Measurements from ENCODE around the gene NAP1L1.
A peak's percentile ranks its signal among the peaks of the same experiment; 100 is the strongest.

Gene NAP1L1

GRCh38 chr12:76091246-76091754 lies 6.8 kb upstream of the NAP1L1 start:
- H2AFZ ChIP-seq (ENCODE audit: low read depth, low read length) = no peak overlapping the region
- TF ChIP-seq, protein P1, sequence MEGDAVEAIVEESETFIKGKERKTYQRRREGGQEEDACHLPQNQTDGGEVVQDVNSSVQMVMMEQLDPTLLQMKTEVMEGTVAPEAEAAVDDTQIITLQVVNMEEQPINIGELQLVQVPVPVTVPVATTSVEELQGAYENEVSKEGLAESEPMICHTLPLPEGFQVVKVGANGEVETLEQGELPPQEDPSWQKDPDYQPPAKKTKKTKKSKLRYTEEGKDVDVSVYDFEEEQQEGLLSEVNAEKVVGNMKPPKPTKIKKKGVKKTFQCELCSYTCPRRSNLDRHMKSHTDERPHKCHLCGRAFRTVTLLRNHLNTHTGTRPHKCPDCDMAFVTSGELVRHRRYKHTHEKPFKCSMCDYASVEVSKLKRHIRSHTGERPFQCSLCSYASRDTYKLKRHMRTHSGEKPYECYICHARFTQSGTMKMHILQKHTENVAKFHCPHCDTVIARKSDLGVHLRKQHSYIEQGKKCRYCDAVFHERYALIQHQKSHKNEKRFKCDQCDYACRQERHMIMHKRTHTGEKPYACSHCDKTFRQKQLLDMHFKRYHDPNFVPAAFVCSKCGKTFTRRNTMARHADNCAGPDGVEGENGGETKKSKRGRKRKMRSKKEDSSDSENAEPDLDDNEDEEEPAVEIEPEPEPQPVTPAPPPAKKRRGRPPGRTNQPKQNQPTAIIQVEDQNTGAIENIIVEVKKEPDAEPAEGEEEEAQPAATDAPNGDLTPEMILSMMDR (IDR thresholded peaks at IDR 0.05; ENCODE audit: borderline replicate concordance, extremely low read depth, low read length, poor library complexity, severe bottlenecking) = no peak
- no peak for TF ChIP-seq EZH2 (IDR thresholded peaks at IDR 0.05; ENCODE audit: borderline replicate concordance, low read depth, low read length, severe bottlenecking)
- ATAC-seq (ENCODE audit: insufficient read depth, low read depth) = no peak
- H3K27ac ChIP-seq (ENCODE audit: low read length) = no peak overlapping the region
- DNase-seq = no peak
- H4K20me1 ChIP-seq (ENCODE audit: insufficient read depth, low read length) = no peaks in the 10 kb centered on the region
- H3K36me3 ChIP-seq (ENCODE audit: insufficient read depth, low read length) = no peaks in the 10 kb centered on the region
- no peak overlapping the region for H3K4me2 ChIP-seq (ENCODE audit: insufficient read depth, low read length)
- no peak overlapping the region for H3K4me3 ChIP-seq (ENCODE audit: low read depth in 1 of 2, low read length in 2 of 2)
- no peak overlapping the region for H3K9ac ChIP-seq (ENCODE audit: low read depth, low read length)
- H3K9me3 ChIP-seq (ENCODE audit: insufficient read depth, low read length, severe bottlenecking) = no peaks in the 10 kb centered on the region
- peaks cover 4% of the 10 kb centered on the region for H3K4me1 ChIP-seq (ENCODE audit: insufficient read depth, low read length)
- H3K79me2 ChIP-seq (ENCODE audit: insufficient read depth, low read length) = no peaks in the 10 kb centered on the region
- no peaks in the 10 kb centered on the region for H3K27me3 ChIP-seq (ENCODE audit: insufficient read depth, low read length, poor library complexity)

GRCh38 chr12:76085520-76085868 lies 1.0 kb upstream of the NAP1L1 start:
- ATAC-seq (ENCODE audit: insufficient read depth, low read depth) (no peak), DNase-seq (peak; percentile 31)
- H3K36me3 ChIP-seq (ENCODE audit: insufficient read depth, low read length) = peaks cover 11% of the 10 kb centered on the region
- H3K4me3 ChIP-seq (ENCODE audit: low read depth in 1 of 2, low read length in 2 of 2) = peak overlapping the region; percentile 48 to 85; a peak in 3 of 4 replicates
- peak overlapping the region; percentile 87 for H3K4me2 ChIP-seq (ENCODE audit: insufficient read depth, low read length)
- TF ChIP-seq EZH2 (IDR thresholded peaks at IDR 0.05; ENCODE audit: borderline replicate concordance, low read depth, low read length, severe bottlenecking) = no peak
- TF ChIP-seq, protein P1 (IDR thresholded peaks at IDR 0.05; ENCODE audit: borderline replicate concordance, extremely low read depth, low read length, poor library complexity, severe bottlenecking) = no peak
- peaks cover 48% of the 10 kb centered on the region for H3K4me1 ChIP-seq (ENCODE audit: insufficient read depth, low read length)
- peak overlapping the region; percentile 98 for H3K9ac ChIP-seq (ENCODE audit: low read depth, low read length)
- no peaks in the 10 kb centered on the region for H3K27me3 ChIP-seq (ENCODE audit: insufficient read depth, low read length, poor library complexity)
- peak overlapping the region; percentile 83 for H3K27ac ChIP-seq (ENCODE audit: low read length)
- no peaks in the 10 kb centered on the region for H3K9me3 ChIP-seq (ENCODE audit: insufficient read depth, low read length, severe bottlenecking)
- peaks cover 39% of the 10 kb centered on the region for H3K79me2 ChIP-seq (ENCODE audit: insufficient read depth, low read length)
- peaks cover 33% of the 10 kb centered on the region for H4K20me1 ChIP-seq (ENCODE audit: insufficient read depth, low read length)
- peak overlapping the region; percentile 94 for H2AFZ ChIP-seq (ENCODE audit: low read depth, low read length)

- Histone ChIP-seq H2AFZ (ENCODE audit: low read depth, low read length) (peak overlapping the region; percentile 94), H4K20me1 (ENCODE audit: insufficient read depth, low read length) (peaks cover 38% of the 10 kb centered on the region), H3K27me3 (ENCODE audit: insufficient read depth, low read length, poor library complexity) (no peaks in the 10 kb centered on the region), H3K4me2 (ENCODE audit: insufficient read depth, low read length) (peak overlapping the region; percentile 87), H3K9ac (ENCODE audit: low read depth, low read length) (peak overlapping the region; percentile 98), H3K4me3 (ENCODE audit: low read depth in 1 of 2, low read length in 2 of 2) (peak overlapping the region; percentile 48 to 85), H3K36me3 (ENCODE audit: insufficient read depth, low read length) (peaks cover 16% of the 10 kb centered on the region), H3K9me3 (ENCODE audit: insufficient read depth, low read length, severe bottlenecking) (no peaks in the 10 kb centered on the region), H3K4me1 (ENCODE audit: insufficient read depth, low read length) (peaks cover 53% of the 10 kb centered on the region), H3K27ac (ENCODE audit: low read length) (peak overlapping the region; percentile 83), H3K79me2 (ENCODE audit: insufficient read depth, low read length) (peaks cover 44% of the 10 kb centered on the region)
- DNase-seq (peak; percentile 75), ATAC-seq (ENCODE audit: insufficient read depth, low read depth) (peak; percentile 53)
- no peak for TF ChIP-seq EZH2 (IDR thresholded peaks at IDR 0.05; ENCODE audit: borderline replicate concordance, low read depth, low read length, severe bottlenecking)
- TF ChIP-seq, protein P1 (IDR thresholded peaks at IDR 0.05; ENCODE audit: borderline replicate concordance, extremely low read depth, low read length, poor library complexity, severe bottlenecking) = peak; percentile 72
These were observed 506 bp upstream of the NAP1L1 start for GRCh38 chr12:76084863-76085519.
